ENCODE results near the gene ZNF561. TPM values are rescaled to one million over a fixed set of nuclear protein-coding genes. Genes with fewer than 3 reads are reported as not detected.
"Not testable (repeated sequence)": the region's sequence is repeated elsewhere in the genome, so short reads cannot be mapped to it uniquely, and the experiment has no call there.

Gene ZNF561
- total and polyA plus RNA-seq, 2 donors (not counting 3 experiments of a cell fraction or from before 2014, with no cell fraction given), result 22.8 to 44.9 TPM

GRCh38 chr19:9658769-9659168 lies 37.7 kb upstream of the ZNF561 start:
- Histone ChIP-seq H3K79me2 (ENCODE audit: control insufficient read depth, insufficient read depth, low read length) (peaks cover 46% of the 10 kb centered on the region), H3K27me3 (ENCODE audit: control insufficient read depth in 2 of 2, insufficient read depth in 2 of 2, low read length in 2 of 2) (no peaks in the 10 kb centered on the region), H3K4me2 (ENCODE audit: insufficient read depth, low read length) (no peak overlapping the region), H3K9ac (replicated peaks; ENCODE audit: extremely low read depth, insufficient read depth, low read length) (no peak overlapping the region), H3K36me3 (ENCODE audit: control insufficient read depth in 2 of 2, extremely low read depth in 1 of 2, insufficient read depth in 2 of 2, low read length in 2 of 2) (peaks cover 12 to 13% of the 10 kb centered on the region in 2 experiments), H4K20me1 (replicated peaks; ENCODE audit: control insufficient read depth, extremely low read depth, insufficient read depth, low read length) (no peaks in the 10 kb centered on the region), H3K9me3 (replicated peaks; ENCODE audit: control insufficient read depth, insufficient read depth, low read length) (peaks cover 2% of the 10 kb centered on the region), H3K9me1 (replicated peaks; ENCODE audit: control insufficient read depth, extremely low read depth, insufficient read depth, low read length) (no peaks in the 10 kb centered on the region), H3K4me3 (replicated peaks in 1 of 3; ENCODE audit: insufficient read depth in 1 of 3, low read depth in 1 of 3, low read length in 3 of 3) (no peak overlapping the region), H3K27ac (ENCODE audit: insufficient read depth, low read depth, low read length) (no peak overlapping the region), H2AFZ (ENCODE audit: low read depth, low read length) (no peak overlapping the region), H3K4me1 (ENCODE audit: control insufficient read depth, extremely low read depth, insufficient read depth, low read length) (no peaks in the 10 kb centered on the region)
- dilution Hi-C loops (cut with MboI; ENCODE audit: extremely low pct_ligation_motif_present, low sequenced_read_pairs) (no loop called here), intact Hi-C loops (cut with micrococcal nuclease) (no loop called here)
- FAIRE-seq (no peak), DNase-seq (ENCODE audit: low read depth, low spot score) (no peak)
- BruUV-seq (replicated peaks), result no TSS peak
- POLR2A ChIA-PET, result no interaction called here
- CTCF ChIA-PET, result interaction anchor here (1.0 kb wide), 1 partner anchor 10 kb away, joined by 3 read pairs; no protein-coding TSS in a partner anchor
- TF ChIP-seq GATA2 (IDR thresholded peaks at IDR 0.05; ENCODE audit: insufficient read depth, insufficient read length, low read depth, low read length), result no peak
- no peak for TF ChIP-seq POLR2AphosphoS5 (IDR thresholded peaks at IDR 0.05; ENCODE audit: insufficient read depth, low read depth, low read length)
- TF ChIP-seq POLR2A (IDR thresholded peaks at IDR 0.05; ENCODE audit: low read depth, low read length), result no peak
- TF ChIP-seq, protein P1, sequence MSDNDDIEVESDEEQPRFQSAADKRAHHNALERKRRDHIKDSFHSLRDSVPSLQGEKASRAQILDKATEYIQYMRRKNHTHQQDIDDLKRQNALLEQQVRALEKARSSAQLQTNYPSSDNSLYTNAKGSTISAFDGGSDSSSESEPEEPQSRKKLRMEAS (IDR thresholded peaks at IDR 0.05; ENCODE audit: insufficient read depth, insufficient read length), result no peak
- TF ChIP-seq EZH2 (IDR thresholded peaks at IDR 0.05; ENCODE audit: borderline replicate concordance, low read depth, low read length, severe bottlenecking), result no peak
- no peak for TF ChIP-seq MYC (IDR thresholded peaks at IDR 0.05; ENCODE audit: low read depth, low read length)
- no peak for TF ChIP-seq CTCF (IDR thresholded peaks at IDR 0.05; ENCODE audit: extremely low read depth in 1 of 2, insufficient read depth in 1 of 2, low read depth in 1 of 2, low read length in 2 of 2)
- no peak for TF ChIP-seq JUN (IDR thresholded peaks at IDR 0.05; ENCODE audit: borderline replicate concordance, insufficient read depth, insufficient read length, low read depth)

GRCh38 chr19:9653066-9653555 lies 32.1 kb upstream of the ZNF561 start:
- not testable (repeated sequence) for BruUV-seq (replicated peaks)

DNA sequence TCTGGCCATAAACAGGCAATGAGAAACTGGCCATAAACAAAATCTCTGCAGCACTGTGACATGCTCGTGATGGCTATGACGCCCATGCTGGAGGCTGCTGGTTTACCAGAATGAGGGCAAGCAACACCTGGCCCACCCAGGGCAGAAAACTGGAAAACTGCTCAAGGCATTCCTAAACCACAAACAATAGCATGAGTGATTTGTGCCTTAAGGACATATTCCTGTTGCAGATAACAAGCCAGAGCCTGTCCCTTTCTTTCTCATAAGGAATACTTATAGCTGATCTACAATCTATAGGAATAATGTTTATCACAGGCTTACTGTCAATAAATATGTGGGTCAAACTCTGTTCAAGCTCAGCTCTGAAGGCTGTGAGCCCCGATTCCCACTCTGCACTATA lies 30.4 kb upstream of the ZNF561 start:
- FAIRE-seq; H3K4me2 ChIP-seq (ENCODE audit: insufficient read depth, low read length); POLR2A ChIA-PET; H3K27me3 ChIP-seq (ENCODE audit: control insufficient read depth in 2 of 2, insufficient read depth in 2 of 2, low read length in 2 of 2); dilution Hi-C loops (cut with MboI; ENCODE audit: extremely low pct_ligation_motif_present, low sequenced_read_pairs); intact Hi-C loops (cut with micrococcal nuclease); DNase-seq (ENCODE audit: low read depth, low spot score); H3K4me1 ChIP-seq (ENCODE audit: control insufficient read depth, extremely low read depth, insufficient read depth, low read length); CTCF ChIA-PET; H3K27ac ChIP-seq (ENCODE audit: insufficient read depth, low read depth, low read length); H3K4me3 ChIP-seq (replicated peaks in 1 of 3; ENCODE audit: insufficient read depth in 1 of 3, low read depth in 1 of 3, low read length in 3 of 3); H2AFZ ChIP-seq (ENCODE audit: low read depth, low read length); H3K9ac ChIP-seq (replicated peaks; ENCODE audit: extremely low read depth, insufficient read depth, low read length); H3K9me1 ChIP-seq (replicated peaks; ENCODE audit: control insufficient read depth, extremely low read depth, insufficient read depth, low read length); H4K20me1 ChIP-seq (replicated peaks; ENCODE audit: control insufficient read depth, extremely low read depth, insufficient read depth, low read length); BruUV-seq (replicated peaks): not testable (repeated sequence)
- Histone ChIP-seq H3K79me2 (ENCODE audit: control insufficient read depth, insufficient read depth, low read length) (peaks cover 12% of the 10 kb centered on the region), H3K9me3 (replicated peaks; ENCODE audit: control insufficient read depth, insufficient read depth, low read length) (peaks cover 14% of the 10 kb centered on the region), H3K36me3 (ENCODE audit: control insufficient read depth in 2 of 2, extremely low read depth in 1 of 2, insufficient read depth in 2 of 2, low read length in 2 of 2) (peaks cover 19 to 23% of the 10 kb centered on the region in 2 experiments)

More at GRCh38 chr19:9653066-9653555, 32.1 kb upstream of the ZNF561 start:
- dilution Hi-C loops (cut with MboI; ENCODE audit: extremely low pct_ligation_motif_present, low sequenced_read_pairs); H3K4me3 ChIP-seq (replicated peaks in 1 of 3; ENCODE audit: insufficient read depth in 1 of 3, low read depth in 1 of 3, low read length in 3 of 3); H2AFZ ChIP-seq (ENCODE audit: low read depth, low read length); FAIRE-seq; intact Hi-C loops (cut with micrococcal nuclease); H3K27me3 ChIP-seq (ENCODE audit: control insufficient read depth in 2 of 2, insufficient read depth in 2 of 2, low read length in 2 of 2); H3K9me1 ChIP-seq (replicated peaks; ENCODE audit: control insufficient read depth, extremely low read depth, insufficient read depth, low read length); DNase-seq (ENCODE audit: low read depth, low spot score); POLR2A ChIA-PET; H3K4me2 ChIP-seq (ENCODE audit: insufficient read depth, low read length); H3K27ac ChIP-seq (ENCODE audit: insufficient read depth, low read depth, low read length); H4K20me1 ChIP-seq (replicated peaks; ENCODE audit: control insufficient read depth, extremely low read depth, insufficient read depth, low read length); H3K4me1 ChIP-seq (ENCODE audit: control insufficient read depth, extremely low read depth, insufficient read depth, low read length); CTCF ChIA-PET; H3K9ac ChIP-seq (replicated peaks; ENCODE audit: extremely low read depth, insufficient read depth, low read length): not testable (repeated sequence)
- Histone ChIP-seq H3K36me3 (ENCODE audit: control insufficient read depth in 2 of 2, extremely low read depth in 1 of 2, insufficient read depth in 2 of 2, low read length in 2 of 2) (peaks cover 19 to 23% of the 10 kb centered on the region in 2 experiments), H3K9me3 (replicated peaks; ENCODE audit: control insufficient read depth, insufficient read depth, low read length) (peaks cover 14% of the 10 kb centered on the region), H3K79me2 (ENCODE audit: control insufficient read depth, insufficient read depth, low read length) (peaks cover 12% of the 10 kb centered on the region)

All from endothelial cell of umbilical vein (primary cell).